OCI-LY1 (cell line): ENCODE measurements around the gene RBPJL.

ENCODE experiments used
- H2AFZ ChIP-seq: fragments of 200-600 bp; sonication (generic), shearing (Covaris generic); 2 replicates; pipeline ENCODE4 v1.6.0; 2014; ENCODE audit warnings: antibody characterized with exemption, mild to moderate bottlenecking, low read length
- H3F3A ChIP-seq: fragments of 200-600 bp; sonication (generic), shearing (Covaris generic); 2 replicates; pipeline ENCODE4 v1.6.0; 2014; ENCODE audit warnings: mild to moderate bottlenecking, antibody characterized with exemption, low read length, moderate library complexity; ENCODE audit not compliant: insufficient read depth
- H3K27ac ChIP-seq: fragments of 200-600 bp; sonication (generic); 2 replicates; pipeline ENCODE4 v1.5.1; 2014; ENCODE audit warnings: low read length, mixed run types, mild to moderate bottlenecking, low read depth; ENCODE audit not compliant: poor library complexity, severe bottlenecking
- H3K27me3 ChIP-seq: fragments of 200-600 bp; sonication (generic); 2 replicates; pipeline ENCODE4 v1.6.0; 2014; ENCODE audit warnings: antibody characterized with exemption, mild to moderate bottlenecking, low read length, moderate library complexity; ENCODE audit not compliant: insufficient read depth
- H3K36me3 ChIP-seq: fragments of 200-600 bp; sonication (generic); 2 replicates; pipeline ENCODE4 v1.6.1; 2014; ENCODE audit warnings: mild to moderate bottlenecking, antibody characterized with exemption, low read length, moderate library complexity, mixed read lengths; ENCODE audit not compliant: insufficient read depth
- H3K4me1 ChIP-seq: fragments of 200-600 bp; sonication (generic); 2 replicates; pipeline ENCODE4 v1.5.1; 2014; ENCODE audit warnings: mild to moderate bottlenecking, low read length, moderate library complexity; ENCODE audit not compliant: insufficient read depth, severe bottlenecking
- H3K4me2 ChIP-seq: fragments of 200-600 bp; sonication (generic), shearing (Covaris generic); 2 replicates; pipeline ENCODE4 v1.6.1; 2014; ENCODE audit warnings: low read length
- H3K4me3 ChIP-seq: fragments of 200-600 bp; sonication (generic); 2 replicates; pipeline ENCODE4 v1.5.1; 2014; ENCODE audit warnings: low read length, low read depth, mild to moderate bottlenecking, mixed read lengths; ENCODE audit not compliant: poor library complexity, severe bottlenecking
- H3K79me2 ChIP-seq: fragments of 200-600 bp; shearing (Covaris generic); 2 replicates; pipeline ENCODE4 v1.6.1; 2016; ENCODE audit warnings: mixed run types, low read length, mixed read lengths; ENCODE audit not compliant: insufficient read depth
- H3K9ac ChIP-seq: fragments of 200-600 bp; sonication (generic), shearing (Covaris generic); 2 replicates; pipeline ENCODE4 v1.6.1; 2014; ENCODE audit warnings: mild to moderate bottlenecking, low read length, mixed read lengths
- H3K9me2 ChIP-seq: fragments of 200-600 bp; sonication (generic), shearing (Covaris generic); 2 replicates; pipeline ENCODE4 v1.6.1; 2014; ENCODE audit warnings: low read depth, mild to moderate bottlenecking, low read length, mixed read lengths
- H3K9me3 ChIP-seq: fragments of 200-600 bp; shearing (Covaris generic); 2 replicates; pipeline ENCODE4 v1.6.1; 2014; ENCODE audit warnings: low read length, mixed read lengths
- H4K20me1 ChIP-seq: fragments of 200-600 bp; sonication (generic), shearing (Covaris generic); 2 replicates; pipeline ENCODE4 v1.6.0; 2016; ENCODE audit warnings: mild to moderate bottlenecking, low read length; ENCODE audit not compliant: insufficient read depth
- CTCF ChIP-seq: fragments of 200-600 bp; sonication (generic), shearing (Covaris generic); IDR thresholded peaks from 2 replicates; pipeline ENCODE4 v1.5.1; 2017; ENCODE audit warnings: mild to moderate bottlenecking, antibody characterized with exemption, low read length, moderate library complexity, mixed read lengths
- EZH2 ChIP-seq: fragments of 200-600 bp; sonication (generic), shearing (Covaris generic); IDR thresholded peaks from 2 replicates; pipeline ENCODE4 v1.8.0; 2017; ENCODE audit warnings: borderline replicate concordance, mixed run types, mild to moderate bottlenecking, antibody characterized with exemption, low read length, moderate library complexity, mixed read lengths

RBPJL gene

GRCh38 chr20:45338121-45339030, 31.7 kb downstream of the RBPJL start:
- Histone ChIP-seq H3K36me3 (no peaks in the 10 kb centered on the region), H3K27ac (no peak overlapping the region), H3K4me2 (no peak overlapping the region), H3K9me3 (no peaks in the 10 kb centered on the region), H3K9me2 (no peaks in the 10 kb centered on the region), H3K27me3 (peaks cover 14% of the 10 kb centered on the region; the same call in 1 of the 2 replicates), H4K20me1 (no peaks in the 10 kb centered on the region), H2AFZ (no peak overlapping the region), H3K4me1 (no peaks in the 10 kb centered on the region), H3K9ac (no peak overlapping the region), H3K4me3 (no peak overlapping the region), H3F3A (no peaks in the 10 kb centered on the region), H3K79me2 (no peaks in the 10 kb centered on the region)
- no peak for TF ChIP-seq CTCF
- TF ChIP-seq EZH2 = no peak

- H3K4me1 ChIP-seq = no peaks in the 10 kb centered on the region
- H3K4me2 ChIP-seq = no peak overlapping the region
- no peak overlapping the region for H3K9ac ChIP-seq
- H3K9me2 ChIP-seq = no peaks in the 10 kb centered on the region
- H3K79me2 ChIP-seq = no peaks in the 10 kb centered on the region
- no peak overlapping the region for H3K27ac ChIP-seq
- H3K27me3 ChIP-seq = peaks cover 14% of the 10 kb centered on the region; the same call in 1 of the 2 replicates
- TF ChIP-seq CTCF (no peak), EZH2 (no peak)
- no peaks in the 10 kb centered on the region for H3F3A ChIP-seq
- no peak overlapping the region for H2AFZ ChIP-seq
- no peaks in the 10 kb centered on the region for H4K20me1 ChIP-seq
- H3K9me3 ChIP-seq = no peaks in the 10 kb centered on the region
- no peak overlapping the region for H3K4me3 ChIP-seq
- no peaks in the 10 kb centered on the region for H3K36me3 ChIP-seq
Measured at GRCh38 chr20:45339084-45339483, 32.4 kb downstream of the RBPJL start.

- no peak overlapping the region for H3K4me2 ChIP-seq
- peaks cover 20% of the 10 kb centered on the region for H3K27me3 ChIP-seq
- H3K4me1 ChIP-seq = no peaks in the 10 kb centered on the region
- no peaks in the 10 kb centered on the region for H3K79me2 ChIP-seq
- H3K4me3 ChIP-seq = no peak overlapping the region
- H3F3A ChIP-seq = no peaks in the 10 kb centered on the region
- H3K27ac ChIP-seq = no peak overlapping the region
- no peaks in the 10 kb centered on the region for H3K9me3 ChIP-seq
- no peak for TF ChIP-seq CTCF
- TF ChIP-seq EZH2 = no peak
- H2AFZ ChIP-seq = no peak overlapping the region
- no peaks in the 10 kb centered on the region for H3K9me2 ChIP-seq
- H4K20me1 ChIP-seq = no peaks in the 10 kb centered on the region
- H3K9ac ChIP-seq = no peak overlapping the region
- no peaks in the 10 kb centered on the region for H3K36me3 ChIP-seq
Measured at GRCh38 chr20:45339799-45340198, 33.2 kb downstream of the RBPJL start.
